Cardiac muscle cell (in vitro differentiated cells and primary cell): ENCODE data around the gene BCDIN3D. TPM values are rescaled to one million over a fixed set of nuclear protein-coding genes. Genes with fewer than 3 reads are reported as not detected.
"Not testable (repeated sequence)": the region's sequence is repeated elsewhere in the genome, so short reads cannot be mapped to it uniquely, and the experiment has no call there.

ENCODE experiments used
- DNase-seq, 2 donors: peaks; one replicate each; pipeline versions ENCODE4 v3.0.0 to v3.0.0-alpha.2; 2010 to 2017; ENCODE audit warnings: low read depth in 1 of 2, low spot score in 1 of 2
- H3K27ac ChIP-seq: fragments of 200-600 bp; sonication (generic); 2 replicates; pipeline ENCODE4 v1.5.1; 2016
- H3K27me3 ChIP-seq: fragments of 200-600 bp; sonication (generic); 2 replicates; pipeline ENCODE4 v1.6.0; 2016; ENCODE audit warnings: control low read depth
- H3K36me3 ChIP-seq: fragments of 200-600 bp; sonication (generic); 2 replicates; pipeline ENCODE4 v1.5.1; 2016; ENCODE audit warnings: control low read depth
- H3K4me1 ChIP-seq: fragments of 200-600 bp; sonication (generic); 2 replicates; pipeline ENCODE4 v1.8.1; 2017; ENCODE audit warnings: low read depth, mild to moderate bottlenecking, mixed run types
- H3K4me3 ChIP-seq: fragments of 200-600 bp; sonication (generic); 2 replicates; pipeline ENCODE4 v1.5.1; 2016; ENCODE audit warnings: mild to moderate bottlenecking
- H3K9me3 ChIP-seq: fragments of 200-600 bp; sonication (generic); 2 replicates; pipeline ENCODE4 v1.5.1; 2017; ENCODE audit warnings: low read depth, mild to moderate bottlenecking, control low read depth
- polyA plus RNA-seq: library from polyadenylated mRNA; unstranded; fragments of >200 nt; fragmentation: Nextera tagmentation; extraction: Ambion mirVana; gene quantifications from 2 replicates; pipeline ENCODE4 v1.2.1, GENCODE V29; 2016
- total RNA-seq: library from RNA; depleted of rRNA; stranded (reverse); fragments of >200 nt; gene quantifications from 2 replicates; pipeline ENCODE4 v1.2.3, GENCODE V29; 2016
- TF ChIP-seq, protein P1 (sequence below): IDR thresholded peaks from 2 replicates; pipeline ENCODE4 v1.5.1; 2012; ENCODE audit warnings: low read depth, mild to moderate bottlenecking, low read length

Gene BCDIN3D
- total and polyA plus RNA-seq, 2 experiments from 2014 or later: 5.9 to 8.9 TPM

DNA sequence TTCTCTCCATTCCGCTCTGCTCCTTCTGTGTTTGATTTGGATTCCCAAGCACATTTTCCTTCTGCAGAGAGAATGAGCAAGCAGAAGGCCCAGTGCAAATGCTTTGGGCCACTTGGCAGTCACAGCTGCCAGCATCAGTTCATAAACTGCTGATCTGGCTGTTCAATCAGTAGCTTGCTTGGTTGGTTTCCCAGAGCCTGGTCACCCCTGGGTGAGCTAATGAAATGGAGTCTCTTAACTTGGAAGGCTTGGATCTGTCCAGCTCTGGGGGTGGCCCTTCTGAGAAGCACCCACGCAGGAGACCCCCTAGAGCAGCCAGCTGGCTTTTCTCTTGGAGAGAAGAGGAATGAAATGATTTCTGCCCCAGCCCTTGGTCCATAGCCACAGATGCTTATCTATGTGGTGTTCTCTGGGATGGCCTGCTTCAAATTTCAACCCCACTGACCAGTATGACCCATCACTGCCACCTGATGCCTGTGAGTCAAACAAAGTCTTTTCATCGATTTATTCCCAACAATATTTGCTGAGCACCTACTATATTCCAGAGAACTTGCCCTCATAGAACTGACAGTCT lies 30.5 kb upstream of the BCDIN3D start:
- peaks cover 29% of the 10 kb centered on the region for H3K4me1 ChIP-seq
- peak in 1 of 2 donors; percentile 48 for DNase-seq
- no peaks in the 10 kb centered on the region for H3K27me3 ChIP-seq
- no peak overlapping the region for H3K4me3 ChIP-seq
- H3K36me3 ChIP-seq: no peaks in the 10 kb centered on the region
- TF ChIP-seq, protein P1, sequence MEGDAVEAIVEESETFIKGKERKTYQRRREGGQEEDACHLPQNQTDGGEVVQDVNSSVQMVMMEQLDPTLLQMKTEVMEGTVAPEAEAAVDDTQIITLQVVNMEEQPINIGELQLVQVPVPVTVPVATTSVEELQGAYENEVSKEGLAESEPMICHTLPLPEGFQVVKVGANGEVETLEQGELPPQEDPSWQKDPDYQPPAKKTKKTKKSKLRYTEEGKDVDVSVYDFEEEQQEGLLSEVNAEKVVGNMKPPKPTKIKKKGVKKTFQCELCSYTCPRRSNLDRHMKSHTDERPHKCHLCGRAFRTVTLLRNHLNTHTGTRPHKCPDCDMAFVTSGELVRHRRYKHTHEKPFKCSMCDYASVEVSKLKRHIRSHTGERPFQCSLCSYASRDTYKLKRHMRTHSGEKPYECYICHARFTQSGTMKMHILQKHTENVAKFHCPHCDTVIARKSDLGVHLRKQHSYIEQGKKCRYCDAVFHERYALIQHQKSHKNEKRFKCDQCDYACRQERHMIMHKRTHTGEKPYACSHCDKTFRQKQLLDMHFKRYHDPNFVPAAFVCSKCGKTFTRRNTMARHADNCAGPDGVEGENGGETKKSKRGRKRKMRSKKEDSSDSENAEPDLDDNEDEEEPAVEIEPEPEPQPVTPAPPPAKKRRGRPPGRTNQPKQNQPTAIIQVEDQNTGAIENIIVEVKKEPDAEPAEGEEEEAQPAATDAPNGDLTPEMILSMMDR: no peak
- H3K27ac ChIP-seq: no peak overlapping the region
- no peaks in the 10 kb centered on the region for H3K9me3 ChIP-seq

DNA sequence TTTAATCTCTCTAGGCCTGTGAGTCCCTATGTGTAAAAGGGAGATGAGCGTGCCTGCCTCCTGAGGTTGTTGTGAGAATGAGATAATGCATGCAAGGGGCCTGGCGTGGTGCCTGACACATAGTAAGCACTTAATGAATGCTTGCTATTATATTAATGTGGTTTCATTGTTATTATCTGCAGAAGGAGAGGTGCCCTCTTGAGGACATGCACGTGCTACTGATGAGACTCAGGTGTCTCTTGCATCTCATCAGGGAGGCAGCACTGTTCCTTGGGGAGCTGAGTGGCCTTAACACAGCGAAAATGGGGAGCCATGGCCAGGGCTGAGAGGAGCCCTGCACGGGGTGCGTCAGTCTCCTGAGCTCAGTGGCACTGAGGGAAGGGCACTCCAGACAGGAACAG lies 29.9 kb upstream of the BCDIN3D start:
- peaks cover 34% of the 10 kb centered on the region for H3K4me1 ChIP-seq
- H3K27ac ChIP-seq: no peak overlapping the region
- TF ChIP-seq, protein P1: no peak
- H3K9me3 ChIP-seq: no peaks in the 10 kb centered on the region
- DNase-seq: peak in 1 of 2 donors; percentile 71
- H3K4me3 ChIP-seq: no peak overlapping the region
- H3K36me3 ChIP-seq: no peaks in the 10 kb centered on the region
- H3K27me3 ChIP-seq: no peaks in the 10 kb centered on the region

DNA sequence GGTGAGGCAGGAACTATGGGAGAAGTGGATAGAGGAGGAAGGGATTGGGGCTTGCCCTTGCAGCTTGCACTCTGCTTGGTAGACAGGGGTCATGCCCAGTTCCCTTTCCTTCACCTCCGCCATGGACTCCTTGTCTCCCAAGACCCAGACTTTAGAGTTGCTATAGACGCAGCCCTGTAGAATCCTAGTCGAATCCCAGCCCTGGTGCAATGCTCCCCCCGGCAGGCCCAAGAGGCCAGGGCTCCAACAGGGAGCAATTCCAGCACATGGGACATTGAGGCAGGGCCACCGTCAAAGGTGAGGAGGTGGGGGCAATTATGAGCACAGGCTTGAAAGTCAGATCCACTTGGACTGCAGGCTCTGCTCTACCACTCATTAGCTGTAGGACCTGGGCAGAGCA lies 29.5 kb upstream of the BCDIN3D start:
- H3K4me3 ChIP-seq: no peak overlapping the region
- peaks cover 34% of the 10 kb centered on the region for H3K4me1 ChIP-seq
- H3K27me3 ChIP-seq: no peaks in the 10 kb centered on the region
- TF ChIP-seq, protein P1: no peak
- H3K27ac ChIP-seq: no peak overlapping the region
- DNase-seq: no peak
- H3K9me3 ChIP-seq: no peaks in the 10 kb centered on the region
- no peaks in the 10 kb centered on the region for H3K36me3 ChIP-seq

DNA sequence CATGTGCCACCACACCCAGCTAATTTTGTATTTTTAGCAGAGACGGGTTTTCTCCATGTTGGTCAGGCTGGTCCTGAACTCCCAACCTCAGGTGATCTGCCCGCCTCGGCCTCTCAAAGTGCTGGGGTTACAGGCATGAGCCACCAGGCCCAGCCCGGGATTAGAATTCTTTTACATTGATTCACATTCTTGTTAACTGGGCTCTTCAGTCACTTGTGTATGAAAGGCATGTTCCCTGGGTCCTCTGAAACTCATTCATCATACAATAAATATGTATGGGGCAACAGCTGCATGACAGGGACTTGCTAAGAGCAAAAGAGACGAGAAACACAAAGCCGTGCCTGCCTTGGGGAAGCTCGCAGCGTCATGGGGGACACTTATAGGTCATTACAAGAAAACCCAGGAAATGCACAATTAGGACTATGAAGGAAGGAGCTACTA lies 28.9 kb upstream of the BCDIN3D start:
- H3K27ac ChIP-seq, H3K36me3 ChIP-seq, H3K9me3 ChIP-seq, H3K4me3 ChIP-seq, DNase-seq, H3K27me3 ChIP-seq: not testable (repeated sequence)
- peaks cover 34% of the 10 kb centered on the region for H3K4me1 ChIP-seq

DNA sequence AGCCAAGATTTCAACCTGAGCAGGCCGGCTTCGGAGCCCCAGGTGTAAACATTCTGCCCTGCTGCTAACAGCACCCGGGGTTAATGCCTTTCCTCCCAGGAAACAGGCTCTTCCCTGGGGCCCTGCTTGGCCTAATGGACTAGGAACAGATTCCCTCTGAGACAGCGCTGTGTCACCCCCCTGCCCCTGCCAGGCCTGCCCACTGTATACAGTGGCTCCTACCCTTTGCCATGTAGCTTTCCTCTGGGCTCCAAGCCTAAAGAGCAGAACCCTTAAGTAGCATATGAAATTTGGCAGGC lies 28.3 kb upstream of the BCDIN3D start:
- no peaks in the 10 kb centered on the region for H3K36me3 ChIP-seq
- H3K4me3 ChIP-seq: no peak overlapping the region
- no peak overlapping the region for H3K27ac ChIP-seq
- no peak for DNase-seq
- no peaks in the 10 kb centered on the region for H3K9me3 ChIP-seq
- H3K27me3 ChIP-seq: no peaks in the 10 kb centered on the region
- peaks cover 34% of the 10 kb centered on the region for H3K4me1 ChIP-seq
- TF ChIP-seq, protein P1: no peak

DNA sequence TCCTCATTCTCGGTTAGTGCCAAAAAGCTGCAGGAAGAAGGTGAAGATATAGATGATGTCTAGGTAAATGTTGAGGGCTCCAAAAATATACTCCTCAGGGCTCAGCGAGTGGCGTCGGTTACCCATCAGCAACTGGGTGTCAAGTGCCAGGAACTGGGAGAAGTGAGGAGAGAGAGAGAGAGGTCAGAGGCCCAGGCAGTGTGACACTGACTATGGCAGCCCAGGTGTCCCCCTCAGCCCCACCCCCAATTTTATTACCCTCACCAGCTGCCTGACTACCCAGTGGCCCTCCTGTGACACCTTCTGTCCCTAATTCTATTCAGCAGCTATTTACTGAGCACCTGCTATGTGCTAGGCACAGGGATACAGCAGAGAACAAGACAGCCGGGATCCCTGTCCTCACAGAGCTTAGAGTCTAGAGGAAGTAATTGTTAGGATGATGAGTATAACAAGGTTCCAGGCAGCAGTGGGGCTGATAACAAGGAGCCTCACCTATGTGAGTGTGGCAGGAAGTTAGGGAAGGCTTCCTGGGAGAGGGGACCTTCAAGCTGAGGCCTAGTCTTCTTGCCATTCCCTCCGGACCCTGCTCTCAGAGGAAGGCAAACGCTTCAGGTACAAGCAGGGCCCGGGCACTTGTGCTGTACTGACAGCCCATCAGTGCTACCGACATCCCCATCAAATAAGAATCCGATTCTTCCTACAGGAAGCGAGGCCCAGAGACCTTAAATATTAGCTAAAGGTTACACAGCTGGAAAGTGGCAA lies 27.8 kb upstream of the BCDIN3D start:
- Histone ChIP-seq H3K4me3 (no peak overlapping the region), H3K4me1 (peaks cover 34% of the 10 kb centered on the region), H3K36me3 (no peaks in the 10 kb centered on the region), H3K27ac (peak overlapping the region; percentile 87), H3K9me3 (no peaks in the 10 kb centered on the region), H3K27me3 (no peaks in the 10 kb centered on the region)
- DNase-seq: no peak
- TF ChIP-seq, protein P1: no peak
